ENCODE results near the gene FCHSD2. TPM values are rescaled to one million over a fixed set of nuclear protein-coding genes. Genes with fewer than 3 reads are reported as not detected.

The FCHSD2 gene
- total and polyA plus RNA-seq, 2 of the 13 experiments (the other 11 are each of a cell fraction or from before 2014, with no cell fraction given): 20.5 to 24.8 TPM

DNA sequence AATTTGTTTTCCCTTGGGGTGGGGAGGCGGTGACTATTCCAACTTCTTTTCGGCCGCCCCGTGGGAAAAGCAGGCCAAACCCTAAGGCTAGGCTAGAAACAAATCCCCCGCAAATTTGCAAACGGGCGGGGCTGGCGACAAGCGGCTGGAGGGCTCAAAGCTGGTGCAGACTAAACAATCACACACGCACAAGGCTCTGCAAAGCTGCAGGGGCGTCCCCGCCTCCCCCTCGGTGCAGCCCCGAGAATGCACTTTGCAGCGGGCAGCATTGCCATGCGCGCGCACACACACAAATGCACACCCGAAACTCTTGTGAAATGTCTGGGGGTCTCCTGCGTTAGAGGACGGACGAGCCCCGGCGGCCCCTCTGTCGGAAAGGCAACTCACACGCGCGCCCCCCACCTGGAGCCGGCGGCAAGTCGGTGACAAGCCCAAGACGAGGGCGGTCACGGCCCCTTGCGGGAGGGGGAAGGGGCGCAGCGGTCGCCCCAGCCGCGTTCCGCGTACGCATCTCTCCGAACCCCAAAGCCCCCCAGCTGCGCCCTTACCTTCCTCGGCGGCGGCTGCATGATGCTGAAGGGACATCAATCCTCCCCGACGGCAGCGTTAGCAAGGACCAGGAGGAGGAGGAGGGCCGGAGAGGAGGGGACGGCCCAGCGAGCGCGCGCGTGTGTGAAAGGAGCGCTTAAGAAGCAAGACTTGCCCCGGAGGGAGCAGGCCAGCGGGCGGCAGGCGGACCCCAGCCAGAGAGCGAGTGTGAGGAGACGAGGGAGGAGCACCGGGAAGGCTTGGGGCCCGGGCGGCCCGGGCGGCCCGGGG lies 600 bp downstream of the FCHSD2 start (continued):
- TF ChIP-seq ZNF253 (CRISPR knock-in tag; IDR thresholded peaks at IDR 0.05; ENCODE audit: borderline replicate concordance) (peak; percentile 43; the same call in 1 of the 2 replicates), GATA4 (IDR thresholded peaks at IDR 0.05; ENCODE audit: borderline replicate concordance, low read depth) (no peak), IKZF4 (CRISPR knock-in tag; IDR thresholded peaks at IDR 0.05; ENCODE audit: borderline replicate concordance, low read depth, not compliant biosample characterization) (peak; percentile 19), SNAI1 (CRISPR knock-in tag; IDR thresholded peaks at IDR 0.05; ENCODE audit: borderline replicate concordance) (peak; percentile 79; the same call in 1 of the 2 replicates), GABPA (IDR thresholded peaks at IDR 0.05; ENCODE audit: low read depth, low read length) (no peak), GABPA (CRISPR knock-in tag; IDR thresholded peaks at IDR 0.05; ENCODE audit: low read depth) (no peak), CEBPB (IDR thresholded peaks at IDR 0.05; ENCODE audit: borderline replicate concordance, low read depth, low read length) (peak; percentile 19; the same call in 1 of the 2 replicates)
- TF ChIP-seq, protein P1, sequence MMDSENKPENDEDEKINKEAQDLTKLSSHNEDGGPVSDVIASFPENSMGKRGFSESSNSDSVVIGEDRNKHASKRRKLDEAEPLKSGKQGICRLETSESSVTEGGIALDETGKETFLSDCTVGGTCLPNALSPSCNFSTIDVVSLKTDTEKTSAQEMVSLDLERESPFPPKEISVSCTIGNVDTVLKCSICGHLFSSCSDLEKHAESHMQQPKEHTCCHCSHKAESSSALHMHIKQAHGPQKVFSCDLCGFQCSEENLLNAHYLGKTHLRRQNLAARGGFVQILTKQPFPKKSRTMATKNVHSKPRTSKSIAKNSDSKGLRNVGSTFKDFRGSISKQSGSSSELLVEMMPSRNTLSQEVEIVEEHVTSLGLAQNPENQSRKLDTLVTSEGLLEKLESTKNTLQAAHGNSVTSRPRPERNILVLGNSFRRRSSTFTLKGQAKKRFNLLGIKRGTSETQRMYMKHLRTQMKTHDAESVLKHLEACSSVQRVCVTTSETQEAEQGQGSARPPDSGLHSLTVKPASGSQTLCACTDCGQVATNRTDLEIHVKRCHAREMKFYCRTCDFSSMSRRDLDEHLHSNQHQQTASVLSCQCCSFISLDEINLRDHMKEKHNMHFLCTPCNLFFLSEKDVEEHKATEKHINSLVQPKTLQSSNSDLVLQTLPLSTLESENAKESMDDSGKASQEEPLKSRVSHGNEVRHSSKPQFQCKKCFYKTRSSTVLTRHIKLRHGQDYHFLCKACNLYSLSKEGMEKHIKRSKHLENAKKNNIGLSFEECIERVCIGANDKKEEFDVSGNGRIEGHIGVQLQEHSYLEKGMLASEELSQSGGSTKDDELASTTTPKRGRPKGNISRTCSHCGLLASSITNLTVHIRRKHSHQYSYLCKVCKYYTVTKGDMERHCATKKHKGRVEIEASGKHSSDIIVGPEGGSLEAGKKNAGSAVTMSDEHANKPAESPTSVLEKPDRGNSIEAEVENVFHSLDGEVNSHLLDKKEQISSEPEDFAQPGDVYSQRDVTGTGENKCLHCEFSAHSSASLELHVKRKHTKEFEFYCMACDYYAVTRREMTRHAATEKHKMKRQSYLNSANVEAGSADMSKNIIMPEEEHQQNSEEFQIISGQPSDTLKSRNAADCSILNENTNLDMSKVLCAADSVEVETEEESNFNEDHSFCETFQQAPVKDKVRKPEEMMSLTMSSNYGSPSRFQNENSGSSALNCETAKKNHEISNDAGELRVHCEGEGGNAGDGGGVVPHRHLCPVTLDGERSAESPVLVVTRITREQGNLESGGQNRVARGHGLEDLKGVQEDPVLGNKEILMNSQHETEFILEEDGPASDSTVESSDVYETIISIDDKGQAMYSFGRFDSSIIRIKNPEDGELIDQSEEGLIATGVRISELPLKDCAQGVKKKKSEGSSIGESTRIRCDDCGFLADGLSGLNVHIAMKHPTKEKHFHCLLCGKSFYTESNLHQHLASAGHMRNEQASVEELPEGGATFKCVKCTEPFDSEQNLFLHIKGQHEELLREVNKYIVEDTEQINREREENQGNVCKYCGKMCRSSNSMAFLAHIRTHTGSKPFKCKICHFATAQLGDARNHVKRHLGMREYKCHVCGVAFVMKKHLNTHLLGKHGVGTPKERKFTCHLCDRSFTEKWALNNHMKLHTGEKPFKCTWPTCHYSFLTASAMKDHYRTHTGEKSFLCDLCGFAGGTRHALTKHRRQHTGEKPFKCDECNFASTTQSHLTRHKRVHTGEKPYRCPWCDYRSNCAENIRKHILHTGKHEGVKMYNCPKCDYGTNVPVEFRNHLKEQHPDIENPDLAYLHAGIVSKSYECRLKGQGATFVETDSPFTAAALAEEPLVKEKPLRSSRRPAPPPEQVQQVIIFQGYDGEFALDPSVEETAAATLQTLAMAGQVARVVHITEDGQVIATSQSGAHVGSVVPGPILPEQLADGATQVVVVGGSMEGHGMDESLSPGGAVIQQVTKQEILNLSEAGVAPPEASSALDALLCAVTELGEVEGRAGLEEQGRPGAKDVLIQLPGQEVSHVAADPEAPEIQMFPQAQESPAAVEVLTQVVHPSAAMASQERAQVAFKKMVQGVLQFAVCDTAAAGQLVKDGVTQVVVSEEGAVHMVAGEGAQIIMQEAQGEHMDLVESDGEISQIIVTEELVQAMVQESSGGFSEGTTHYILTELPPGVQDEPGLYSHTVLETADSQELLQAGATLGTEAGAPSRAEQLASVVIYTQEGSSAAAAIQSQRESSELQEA (CRISPR knock-in tag; IDR thresholded peaks at IDR 0.05; ENCODE audit: not compliant biosample characterization): peak; percentile 42
- TF ChIP-seq, protein P2, sequence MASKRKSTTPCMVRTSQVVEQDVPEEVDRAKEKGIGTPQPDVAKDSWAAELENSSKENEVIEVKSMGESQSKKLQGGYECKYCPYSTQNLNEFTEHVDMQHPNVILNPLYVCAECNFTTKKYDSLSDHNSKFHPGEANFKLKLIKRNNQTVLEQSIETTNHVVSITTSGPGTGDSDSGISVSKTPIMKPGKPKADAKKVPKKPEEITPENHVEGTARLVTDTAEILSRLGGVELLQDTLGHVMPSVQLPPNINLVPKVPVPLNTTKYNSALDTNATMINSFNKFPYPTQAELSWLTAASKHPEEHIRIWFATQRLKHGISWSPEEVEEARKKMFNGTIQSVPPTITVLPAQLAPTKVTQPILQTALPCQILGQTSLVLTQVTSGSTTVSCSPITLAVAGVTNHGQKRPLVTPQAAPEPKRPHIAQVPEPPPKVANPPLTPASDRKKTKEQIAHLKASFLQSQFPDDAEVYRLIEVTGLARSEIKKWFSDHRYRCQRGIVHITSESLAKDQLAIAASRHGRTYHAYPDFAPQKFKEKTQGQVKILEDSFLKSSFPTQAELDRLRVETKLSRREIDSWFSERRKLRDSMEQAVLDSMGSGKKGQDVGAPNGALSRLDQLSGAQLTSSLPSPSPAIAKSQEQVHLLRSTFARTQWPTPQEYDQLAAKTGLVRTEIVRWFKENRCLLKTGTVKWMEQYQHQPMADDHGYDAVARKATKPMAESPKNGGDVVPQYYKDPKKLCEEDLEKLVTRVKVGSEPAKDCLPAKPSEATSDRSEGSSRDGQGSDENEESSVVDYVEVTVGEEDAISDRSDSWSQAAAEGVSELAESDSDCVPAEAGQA (IDR thresholded peaks at IDR 0.05; ENCODE audit: low read depth): no peak
- TF ChIP-seq, protein P2 (CRISPR knock-in tag; IDR thresholded peaks at IDR 0.05; ENCODE audit: borderline replicate concordance): no peak
- TF ChIP-seq, protein P3, sequence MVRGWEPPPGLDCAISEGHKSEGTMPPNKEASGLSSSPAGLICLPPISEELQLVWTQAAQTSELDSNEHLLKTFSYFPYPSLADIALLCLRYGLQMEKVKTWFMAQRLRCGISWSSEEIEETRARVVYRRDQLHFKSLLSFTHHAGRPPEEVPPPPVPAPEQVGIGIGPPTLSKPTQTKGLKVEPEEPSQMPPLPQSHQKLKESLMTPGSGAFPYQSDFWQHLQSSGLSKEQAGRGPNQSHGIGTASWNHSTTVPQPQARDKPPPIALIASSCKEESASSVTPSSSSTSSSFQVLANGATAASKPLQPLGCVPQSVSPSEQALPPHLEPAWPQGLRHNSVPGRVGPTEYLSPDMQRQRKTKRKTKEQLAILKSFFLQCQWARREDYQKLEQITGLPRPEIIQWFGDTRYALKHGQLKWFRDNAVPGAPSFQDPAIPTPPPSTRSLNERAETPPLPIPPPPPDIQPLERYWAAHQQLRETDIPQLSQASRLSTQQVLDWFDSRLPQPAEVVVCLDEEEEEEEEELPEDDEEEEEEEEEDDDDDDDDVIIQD (CRISPR knock-in tag; IDR thresholded peaks at IDR 0.05; ENCODE audit: low read depth): no peak
